A549 (cell line): Measurements from ENCODE around the gene IGSF22. TPM values are rescaled to one million over a fixed set of nuclear protein-coding genes. Genes with fewer than 3 reads are reported as not detected.

Source experiments
- ATAC-seq, 2 experiments: fragments of 200-7000 bp in 1 of 2; fragments of >200 bp in 1 of 2; cut with Nextera tagmentation in 1 of 2; cut with Tn5 transposase in 1 of 2; 3 replicates each; pipeline versions ENCODE4 v1.8.0 to v1.9.1; 2018 to 2020; ENCODE audit warnings: mild to moderate bottlenecking in 1 of 2, moderate library complexity in 1 of 2
- CTCF ChIA-PET: fragments of 300-600 bp; sonication (Branson Sonifier 250); formaldehyde crosslinking; extraction: SDS; loops from one replicate; lab custom pipeline; 2021; ENCODE audit warnings: antibody characterized with exemption, inconsistent platforms; lab: Yijun Ruan, JAX
- POLR2A ChIA-PET: fragments of 350-600 bp; formaldehyde crosslinking; extraction: SDS; loops from one replicate; lab custom pipeline; 2021; ENCODE audit warnings: antibody characterized with exemption, inconsistent platforms; lab: Yijun Ruan, JAX
- DNase-seq, 2 experiments: peaks; one replicate each; pipeline versions ENCODE4 v3.0.0 to v3.0.0-alpha.2; 2011 to 2016; ENCODE audit warnings: low read depth in 1 of 2, low spot score in 1 of 2
- FAIRE-seq: peaks from 2 replicates; lab custom pipeline; 2011; peaks lifted over from hg19 to GRCh38; lab: Jason Lieb, UNC
- H3K27ac ChIP-seq, 2 experiments: fragments of >200 bp; sonication (Bioruptor Twin); formaldehyde crosslinking; 3 replicates each; pipeline ENCODE4 v1.5.1; 2016 to 2017
- H3K4me1 ChIP-seq: fragments of >200 bp; sonication (Bioruptor Twin); formaldehyde crosslinking; 3 replicates; pipeline ENCODE4 v1.6.1; 2016
- H3K4me2 ChIP-seq: fragments of >200 bp; sonication (Bioruptor Twin); formaldehyde crosslinking; 3 replicates; pipeline ENCODE4 v1.6.1; 2016
- H3K4me3 ChIP-seq: fragments of >200 bp; sonication (Bioruptor Twin); formaldehyde crosslinking; 3 replicates; pipeline ENCODE4 v1.5.1; 2016
- H3K9me3 ChIP-seq: fragments of >200 bp; sonication (Bioruptor Twin); formaldehyde crosslinking; 3 replicates; pipeline ENCODE4 v1.6.1; 2016
- BCL3 ChIP-seq: fragments of >200 bp; sonication (Bioruptor Twin); formaldehyde crosslinking; IDR thresholded peaks from 3 replicates; pipeline ENCODE4 v1.6.1; 2016
- CBX8 ChIP-seq: fragments of 200-600 bp; sonication (generic); IDR thresholded peaks from 2 replicates; pipeline ENCODE4 v1.6.1; 2016
- CHD2 ChIP-seq: fragments of 150-350 bp; IDR thresholded peaks from 2 replicates; pipeline ENCODE4 v1.6.1; 2014; ENCODE audit warnings: low read length; ENCODE audit not compliant: partially characterized antibody
- CHD4 ChIP-seq: fragments of 200-600 bp; sonication (generic); IDR thresholded peaks from 2 replicates; pipeline ENCODE4 v1.6.1; 2016; ENCODE audit warnings: antibody characterized with exemption, mild to moderate bottlenecking, borderline replicate concordance
- CTCF ChIP-seq: fragments of >200 bp; sonication (Bioruptor Twin); formaldehyde crosslinking; IDR thresholded peaks from 3 replicates; pipeline ENCODE4 v1.5.1; 2016
- E2F6 ChIP-seq: IDR thresholded peaks from 2 replicates; pipeline ENCODE4 v1.6.1; 2012; ENCODE audit warnings: low read depth, borderline replicate concordance
- HDAC2 ChIP-seq: fragments of 200-600 bp; sonication (generic); IDR thresholded peaks from 2 replicates; pipeline ENCODE4 v1.6.1; 2016
- HOXB5 ChIP-seq: fragments of 250-450 bp; sonication (Bioruptor Pico); IDR thresholded peaks from 2 replicates; pipeline ENCODE4 v1.5.0; 2020; ENCODE audit warnings: mild to moderate bottlenecking, moderate library complexity
- MYC ChIP-seq: IDR thresholded peaks from 2 replicates; pipeline ENCODE4 v1.6.1; 2012; ENCODE audit warnings: mild to moderate bottlenecking, inconsistent platforms, low read length, improper control_type of control experiment, borderline replicate concordance
- NFE2L2 ChIP-seq: fragments of 150-350 bp; conservative IDR thresholded peaks from 2 replicates; pipeline ENCODE4 v1.6.1; 2014; ENCODE audit warnings: low read length
- NPAS2 ChIP-seq: fragments of 250-450 bp; sonication (Bioruptor Pico); IDR thresholded peaks from 2 replicates; pipeline ENCODE4 v1.8.0; 2022; ENCODE audit warnings: mild to moderate bottlenecking, moderate library complexity, borderline replicate concordance
- POLR2AphosphoS2 ChIP-seq: conservative IDR thresholded peaks from 2 replicates; pipeline ENCODE4 v1.6.1; 2012; ENCODE audit warnings: low read length, improper control_type of control experiment, inconsistent platforms
- RAD21 ChIP-seq, 2 experiments: fragments of >200 bp in 1 of 2; sonication (Bioruptor Twin) in 1 of 2; formaldehyde crosslinking in 1 of 2; IDR thresholded peaks in 1 of 2; conservative IDR thresholded peaks in 1 of 2; 2 replicates in 1 of 2; 3 replicates in 1 of 2; pipeline ENCODE4 v1.6.1; 2012 to 2018; ENCODE audit warnings: inconsistent platforms in 1 of 2
- REST ChIP-seq: fragments of 200-600 bp; sonication (generic); IDR thresholded peaks from 2 replicates; pipeline ENCODE4 v1.6.1; 2016; ENCODE audit warnings: antibody characterized with exemption, mild to moderate bottlenecking, moderate library complexity
- RFX5 ChIP-seq: fragments of 450-650 bp; IDR thresholded peaks from 2 replicates; pipeline ENCODE4 v1.7.1; 2014; ENCODE audit warnings: antibody characterized with exemption, mild to moderate bottlenecking, moderate library complexity
- RNF2 ChIP-seq: fragments of 200-600 bp; sonication (generic); IDR thresholded peaks from 2 replicates; pipeline ENCODE4 v1.6.1; 2016; ENCODE audit warnings: low read depth, mild to moderate bottlenecking, antibody characterized with exemption, moderate library complexity, borderline replicate concordance
- SMC3 ChIP-seq: fragments of >200 bp; sonication (Bioruptor Twin); formaldehyde crosslinking; IDR thresholded peaks from 3 replicates; pipeline ENCODE4 v1.6.1; 2018; ENCODE audit warnings: inconsistent platforms
- ZC3H11A ChIP-seq: fragments of 450-650 bp; IDR thresholded peaks from 2 replicates; pipeline ENCODE4 v1.6.1; 2014; ENCODE audit warnings: antibody characterized with exemption, mild to moderate bottlenecking
- WGBS: methylation state at CpG from one replicate; pipeline ENCODE4 v1.1.6; 2017; ENCODE audit errors: missing lambda C conversion rate; 5-methylcytosine and 5-hydroxymethylcytosine counted together
- polyA plus RNA-seq, 4 experiments: library from polyadenylated mRNA; depleted of rRNA in 3 of 4; stranded (reverse); fragments of >200 nt; fragmentation: RNase III in 1 of 4; extraction: RNeasy Plus Mini Kit Qiagen cat#74134 plus additional on column Dnase treatment in 1 of 4; gene quantifications; 2 replicates in 3 of 4; 3 replicates in 1 of 4; pipeline ENCODE4 v1.2.3, GENCODE V29; 2011 to 2017
- TF ChIP-seq, protein P1 (sequence below): fragments of 250-450 bp; sonication (Bioruptor Pico); IDR thresholded peaks from 2 replicates; pipeline ENCODE4 v1.5.0; 2020; ENCODE audit warnings: low read depth, mild to moderate bottlenecking, moderate library complexity
- TF ChIP-seq, protein P2 (sequence below): fragments of 150-350 bp; IDR thresholded peaks from 2 replicates; pipeline ENCODE4 v1.6.1; 2014; ENCODE audit warnings: low read depth, mild to moderate bottlenecking, low read length

IGSF22 gene
- polyA plus RNA-seq, 2 of the 4 experiments (the other 2 are of a cell fraction), result 0.06 TPM; not detected in 1

GRCh38 chr11:18761741-18762140, 35.8 kb upstream of the IGSF22 start:
- no peak for FAIRE-seq
- Histone ChIP-seq H3K4me1 (peaks cover 19% of the 10 kb centered on the region), H3K4me2 (no peak overlapping the region), H3K27ac (peak overlapping the region in 1 of 2 experiments; percentile 79; a peak in 1 of 6 replicates), H3K4me3 (no peak overlapping the region), H3K9me3 (no peaks in the 10 kb centered on the region)
- DNase-seq, result no peak
- CTCF ChIA-PET, result interaction anchor here (0.6 to 13.0 kb wide), 7 partner anchors 15 to 646 kb away, joined by 4 to 137 read pairs (median 18); no protein-coding TSS in a partner anchor
- no peak for ATAC-seq
- WGBS, result 90% methylated on average over 11 of the region's 11 CpGs
- no peak for TF ChIP-seq CHD4
- TF ChIP-seq, protein P1, sequence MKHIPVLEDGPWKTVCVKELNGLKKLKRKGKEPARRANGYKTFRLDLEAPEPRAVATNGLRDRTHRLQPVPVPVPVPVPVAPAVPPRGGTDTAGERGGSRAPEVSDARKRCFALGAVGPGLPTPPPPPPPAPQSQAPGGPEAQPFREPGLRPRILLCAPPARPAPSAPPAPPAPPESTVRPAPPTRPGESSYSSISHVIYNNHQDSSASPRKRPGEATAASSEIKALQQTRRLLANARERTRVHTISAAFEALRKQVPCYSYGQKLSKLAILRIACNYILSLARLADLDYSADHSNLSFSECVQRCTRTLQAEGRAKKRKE (CRISPR knock-in tag), result no peak
- no peak for TF ChIP-seq REST
- no peak for TF ChIP-seq MYC
- no peak for TF ChIP-seq CTCF
- no peak for TF ChIP-seq RNF2
- TF ChIP-seq ZC3H11A, result no peak
- no peak for TF ChIP-seq BCL3
- no peak for TF ChIP-seq E2F6
- no peak for TF ChIP-seq CBX8
- no peak for TF ChIP-seq SMC3
- no peak for TF ChIP-seq RAD21 (conservative IDR thresholded peaks at IDR 0.05 in 1 of 2, IDR thresholded peaks at IDR 0.05 in 1 of 2)
- no peak for TF ChIP-seq POLR2AphosphoS2
- TF ChIP-seq HOXB5 (CRISPR knock-in tag), result no peak
- no peak for TF ChIP-seq HDAC2
- no peak for TF ChIP-seq NFE2L2
- no peak for TF ChIP-seq RFX5
- TF ChIP-seq CHD2, result no peak
- no peak for TF ChIP-seq NPAS2 (CRISPR knock-in tag)
- TF ChIP-seq, protein P2, sequence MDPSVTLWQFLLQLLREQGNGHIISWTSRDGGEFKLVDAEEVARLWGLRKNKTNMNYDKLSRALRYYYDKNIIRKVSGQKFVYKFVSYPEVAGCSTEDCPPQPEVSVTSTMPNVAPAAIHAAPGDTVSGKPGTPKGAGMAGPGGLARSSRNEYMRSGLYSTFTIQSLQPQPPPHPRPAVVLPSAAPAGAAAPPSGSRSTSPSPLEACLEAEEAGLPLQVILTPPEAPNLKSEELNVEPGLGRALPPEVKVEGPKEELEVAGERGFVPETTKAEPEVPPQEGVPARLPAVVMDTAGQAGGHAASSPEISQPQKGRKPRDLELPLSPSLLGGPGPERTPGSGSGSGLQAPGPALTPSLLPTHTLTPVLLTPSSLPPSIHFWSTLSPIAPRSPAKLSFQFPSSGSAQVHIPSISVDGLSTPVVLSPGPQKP, result no peak
- POLR2A ChIA-PET, result no interaction called here
